Stimulated activated CD8-positive, alpha-beta memory T cell treated with anti-CD3 and anti-CD28 coated beads, Interleukin-7, amount 100 ng/mL, for 4 hours (primary cell): ENCODE measurements around the gene HORMAD2.
"Not testable (repeated sequence)": the region's sequence is repeated elsewhere in the genome, so short reads cannot be mapped to it uniquely, and the experiment has no call there.

Experiments
- DNase-seq, 2 donors: peaks; one replicate each; pipeline ENCODE4 v3.0.0-alpha.2; 2020; ENCODE audit warnings: low read depth in 2 of 2

Gene HORMAD2

DNA sequence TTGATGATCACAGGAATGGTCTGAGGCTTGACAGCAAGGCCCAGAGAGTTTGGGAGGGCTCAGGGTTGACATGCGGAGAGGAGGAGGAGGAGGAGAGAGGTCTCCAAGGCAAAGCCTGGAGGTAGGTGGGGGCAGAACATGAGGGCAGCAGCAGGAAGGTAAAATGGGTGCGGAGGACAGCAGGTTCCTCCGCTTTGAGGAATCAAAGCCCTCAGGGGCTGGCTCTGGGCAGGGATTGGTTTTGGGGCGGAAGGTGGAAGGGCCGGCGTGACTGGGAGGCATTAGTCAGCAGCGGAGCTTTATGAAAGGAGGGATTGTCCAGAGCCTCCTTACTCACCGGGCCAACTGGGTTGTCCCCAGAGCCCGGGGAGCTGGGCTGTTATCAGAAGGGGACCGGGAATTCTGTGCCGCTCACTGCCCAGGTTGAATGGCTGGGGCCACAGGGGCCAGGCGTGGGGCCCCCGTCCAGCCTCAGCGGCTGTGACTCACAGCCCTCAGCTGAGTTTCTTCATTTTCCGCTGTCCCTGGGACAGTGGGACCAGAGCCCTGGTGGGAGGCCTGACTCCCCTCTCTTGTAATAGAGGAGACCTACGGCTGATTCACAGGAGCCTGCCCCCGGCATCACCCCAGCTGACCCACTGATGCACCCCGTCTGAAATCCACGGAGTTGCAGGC is 130.1 kb downstream of the HORMAD2 start:
- no peak for DNase-seq

GRCh38 chr22:30211124-30211820 is 131.0 kb downstream of the HORMAD2 start:
- DNase-seq: no peak

GRCh38 chr22:30212363-30212995 is 132.2 kb downstream of the HORMAD2 start:
- no peak for DNase-seq

DNA sequence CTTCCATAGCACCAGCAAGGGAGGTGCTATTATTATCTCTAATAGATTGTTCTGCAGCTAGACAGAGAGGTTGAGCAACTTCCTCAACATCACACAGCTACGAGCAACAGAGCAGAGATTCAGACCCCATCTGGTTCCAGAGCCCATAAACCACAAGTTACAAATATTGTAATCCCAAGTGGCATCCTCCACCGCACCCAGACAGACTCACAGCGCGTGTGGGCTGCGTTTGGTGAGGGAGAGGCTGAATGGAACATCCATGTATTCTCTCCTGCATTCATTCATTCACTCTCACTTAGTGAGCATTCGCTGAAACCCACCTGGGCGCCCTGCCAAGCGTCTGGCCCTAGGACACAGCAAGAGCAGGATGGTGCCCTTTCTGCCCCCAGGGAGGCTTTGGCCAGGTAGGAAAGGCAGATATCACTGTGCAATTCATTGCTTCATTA is 132.8 kb downstream of the HORMAD2 start:
- DNase-seq: no peak

DNA sequence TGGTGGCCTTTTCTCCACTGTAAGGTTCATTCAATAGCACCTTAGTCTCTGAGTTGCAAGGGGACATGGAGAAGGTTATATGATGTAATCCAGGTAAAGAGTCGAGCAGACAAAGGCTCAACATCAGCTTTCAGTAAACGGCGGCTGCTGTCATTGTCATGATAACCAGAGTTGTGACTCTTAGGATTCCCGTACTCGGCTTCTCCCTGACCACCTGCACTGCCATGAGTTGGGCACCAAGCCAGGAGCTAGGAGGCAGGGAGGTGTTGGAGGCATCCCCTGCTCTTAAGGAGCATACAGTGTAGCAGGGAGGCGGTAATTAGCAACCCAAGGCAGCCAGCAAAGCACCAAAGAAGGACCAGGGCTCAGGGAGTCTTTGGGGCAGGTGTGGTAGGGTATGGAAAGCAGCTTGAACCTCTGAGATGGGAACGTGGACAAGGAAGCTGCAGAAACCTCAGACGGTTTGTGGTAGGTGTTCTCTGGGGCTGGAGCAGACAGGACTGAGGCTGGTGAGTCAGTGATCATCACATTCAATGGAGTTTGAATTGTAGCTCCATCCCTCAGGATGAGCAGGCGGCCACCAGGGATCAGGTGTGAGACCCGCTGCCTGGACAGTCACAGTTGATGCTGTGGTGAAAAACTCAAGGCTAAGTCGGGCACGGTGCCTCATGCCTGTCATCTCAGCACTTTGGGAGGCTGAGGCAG is 134.6 kb downstream of the HORMAD2 start:
- DNase-seq: no peak

- DNase-seq: not testable (repeated sequence)
Measured at GRCh38 chr22:30216272-30216671, 136.0 kb downstream of the HORMAD2 start.

DNA sequence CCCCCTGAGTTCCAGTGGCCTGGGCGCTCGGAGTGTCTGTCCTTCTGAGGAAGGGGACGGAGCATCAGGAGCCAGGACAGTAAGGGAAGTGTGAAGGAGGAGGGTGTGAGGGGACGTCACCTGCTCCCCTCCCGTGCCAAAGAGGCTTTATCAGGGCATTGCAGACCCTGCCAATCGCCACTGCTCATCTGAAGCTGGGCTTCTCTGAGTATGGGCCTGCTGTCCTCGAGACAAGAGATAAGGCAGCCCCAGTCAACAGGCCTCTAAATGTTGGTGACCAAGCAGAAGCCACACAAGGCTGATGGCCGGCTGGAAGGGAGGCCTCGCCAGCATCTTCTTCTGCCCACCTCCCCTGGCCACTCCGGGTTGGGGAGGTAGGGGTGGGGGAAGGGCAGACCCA is 136.4 kb downstream of the HORMAD2 start:
- no peak for DNase-seq

GRCh38 chr22:30217698-30218560 is 137.7 kb downstream of the HORMAD2 start:
- DNase-seq: no peak

- no peak for DNase-seq
Measured at GRCh38 chr22:30219049-30219654, 138.9 kb downstream of the HORMAD2 start.

DNA sequence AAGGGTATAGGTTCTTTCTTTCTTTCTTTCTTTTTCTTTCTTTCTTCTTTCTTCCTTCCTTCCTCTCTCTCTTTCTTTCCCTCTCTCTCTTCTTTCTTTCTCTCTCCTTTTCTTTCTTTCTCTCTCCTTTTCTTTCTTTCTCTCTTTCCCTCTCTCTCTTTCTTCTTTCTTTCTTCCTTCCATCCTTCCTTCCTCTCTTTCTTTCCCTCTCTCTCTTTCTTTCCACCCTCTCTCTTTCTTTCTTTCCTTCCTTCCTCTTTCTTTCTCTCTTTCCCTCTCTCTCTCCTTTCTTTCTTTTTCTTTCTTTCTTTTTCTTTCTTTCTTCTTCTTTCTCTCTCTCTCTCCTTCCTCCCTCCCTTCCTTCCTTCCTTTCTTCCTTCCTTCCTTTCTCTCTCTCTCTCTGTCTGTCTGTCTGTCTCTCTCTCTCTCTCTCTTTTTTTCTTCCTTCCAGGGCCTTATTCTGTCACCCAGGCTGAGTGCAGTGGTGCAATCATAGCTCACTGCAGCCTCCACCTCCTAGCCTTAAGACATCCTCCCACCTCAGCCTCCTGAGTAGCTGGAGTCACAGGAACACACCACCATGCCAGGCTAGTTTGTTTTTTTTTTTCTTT is 139.5 kb downstream of the HORMAD2 start:
- no peak for DNase-seq

- no peak for DNase-seq
Measured at GRCh38 chr22:30220338-30221012, 140.2 kb downstream of the HORMAD2 start.

DNA sequence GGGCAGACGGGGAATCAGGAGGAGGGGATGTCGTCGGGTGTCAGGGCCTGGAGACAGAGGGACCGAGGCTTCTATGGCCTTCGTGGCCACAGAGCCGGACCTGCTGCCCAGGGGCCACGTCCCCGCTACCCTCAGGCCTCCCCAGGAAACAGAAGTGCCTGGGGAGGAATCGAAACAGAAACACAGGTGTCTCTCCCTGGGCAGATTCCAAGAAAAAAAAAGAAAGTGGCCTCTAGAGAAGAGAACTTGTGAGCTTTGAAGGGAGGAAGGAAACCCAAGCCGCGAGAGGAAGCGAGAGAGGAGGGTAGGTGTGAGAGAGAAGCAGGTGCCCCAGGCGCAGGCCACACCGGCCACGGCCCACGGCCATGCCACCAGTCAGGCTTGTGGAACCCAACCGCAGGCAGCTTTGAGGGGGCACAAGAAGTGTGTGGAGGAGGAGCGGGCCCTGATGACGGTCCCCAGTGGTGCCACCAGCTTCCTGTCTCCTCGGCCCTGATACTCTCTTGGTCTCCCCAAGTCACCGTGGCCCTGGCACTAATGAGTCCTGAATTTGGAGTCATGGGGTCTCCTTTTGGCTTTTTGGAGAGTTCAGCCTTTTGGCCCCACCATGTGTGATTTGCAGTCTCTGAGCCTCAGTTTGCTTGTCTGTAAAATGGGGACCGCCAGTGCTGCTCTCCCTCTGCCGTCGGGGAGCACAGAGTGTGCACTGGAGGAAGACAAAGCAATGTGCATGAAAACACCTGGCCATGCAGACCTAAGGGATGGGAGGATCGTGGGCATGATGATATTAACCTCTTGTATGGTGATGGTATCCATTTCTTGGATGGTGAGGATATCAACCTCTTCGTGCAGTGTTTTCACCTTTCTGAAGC is 141.1 kb downstream of the HORMAD2 start:
- DNase-seq: peak; percentile 76 to 79

- DNase-seq: no peak
Measured at GRCh38 chr22:30222321-30222720, 142.1 kb downstream of the HORMAD2 start.

DNA sequence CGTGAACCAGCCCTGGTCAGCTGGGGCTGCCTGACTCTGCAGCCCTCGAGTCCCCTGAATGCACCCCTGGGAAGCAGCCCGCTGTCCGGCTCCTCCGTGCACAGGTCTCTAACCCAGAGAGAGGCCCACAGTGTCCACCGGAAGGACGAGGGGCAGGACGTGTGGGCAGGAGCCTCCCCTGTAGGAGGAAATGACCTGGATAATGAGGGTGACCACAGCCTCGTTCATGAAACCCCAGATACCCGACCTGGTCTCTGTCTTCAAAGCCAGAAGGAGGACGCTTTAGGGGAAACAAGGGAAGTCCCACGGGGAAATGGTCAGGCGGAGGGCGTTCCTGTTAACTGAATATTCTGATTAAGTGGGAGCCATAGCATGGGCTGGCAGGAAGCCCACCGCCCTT is 143.0 kb downstream of the HORMAD2 start:
- no peak for DNase-seq

- DNase-seq: no peak
Measured at GRCh38 chr22:30224161-30224857, 144.0 kb downstream of the HORMAD2 start.

- no peak for DNase-seq
Measured at GRCh38 chr22:30225220-30225927, 145.1 kb downstream of the HORMAD2 start.

GRCh38 chr22:30226192-30226832 is 146.0 kb downstream of the HORMAD2 start:
- DNase-seq: no peak
